GM21737 (cell line): ENCODE data around the gene RC3H2.
A peak's percentile ranks its signal among the peaks of the same experiment; 100 is the strongest.
"Not testable (repeated sequence)": the region's sequence is repeated elsewhere in the genome, so short reads cannot be mapped to it uniquely, and the experiment has no call there.

Experiments used
- ATAC-seq: cut with Tn5 transposase; IDR thresholded peaks from one replicate; pipeline ENCODE4 v1.9.1; 2021; ENCODE audit warnings: mild to moderate bottlenecking, moderate library complexity; ENCODE audit not compliant: unreplicated experiment

RC3H2 gene

GRCh38 chr9:122922713-122923112 is 17.6 kb upstream of the RC3H2 start:
- ATAC-seq, result no peak

DNA sequence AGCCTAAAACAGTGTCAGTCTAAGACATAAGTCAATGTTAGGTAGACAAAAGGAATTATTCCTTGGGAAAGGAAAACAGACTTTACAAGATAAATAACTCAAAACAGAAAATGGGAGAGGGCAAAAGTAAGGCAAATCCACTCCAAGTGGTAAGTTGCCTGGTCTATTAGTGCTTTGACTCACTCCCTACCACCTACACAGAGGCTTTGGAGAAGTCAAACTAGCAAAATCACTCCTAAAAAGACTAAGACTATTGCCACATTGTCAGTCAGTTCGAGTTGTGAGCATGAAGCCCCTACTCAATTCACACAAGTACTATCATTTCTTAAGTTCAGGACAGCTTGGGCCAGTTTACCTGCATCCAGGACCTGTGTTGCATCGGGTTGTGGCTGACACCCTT is 13.2 kb upstream of the RC3H2 start:
- no peak for ATAC-seq

DNA sequence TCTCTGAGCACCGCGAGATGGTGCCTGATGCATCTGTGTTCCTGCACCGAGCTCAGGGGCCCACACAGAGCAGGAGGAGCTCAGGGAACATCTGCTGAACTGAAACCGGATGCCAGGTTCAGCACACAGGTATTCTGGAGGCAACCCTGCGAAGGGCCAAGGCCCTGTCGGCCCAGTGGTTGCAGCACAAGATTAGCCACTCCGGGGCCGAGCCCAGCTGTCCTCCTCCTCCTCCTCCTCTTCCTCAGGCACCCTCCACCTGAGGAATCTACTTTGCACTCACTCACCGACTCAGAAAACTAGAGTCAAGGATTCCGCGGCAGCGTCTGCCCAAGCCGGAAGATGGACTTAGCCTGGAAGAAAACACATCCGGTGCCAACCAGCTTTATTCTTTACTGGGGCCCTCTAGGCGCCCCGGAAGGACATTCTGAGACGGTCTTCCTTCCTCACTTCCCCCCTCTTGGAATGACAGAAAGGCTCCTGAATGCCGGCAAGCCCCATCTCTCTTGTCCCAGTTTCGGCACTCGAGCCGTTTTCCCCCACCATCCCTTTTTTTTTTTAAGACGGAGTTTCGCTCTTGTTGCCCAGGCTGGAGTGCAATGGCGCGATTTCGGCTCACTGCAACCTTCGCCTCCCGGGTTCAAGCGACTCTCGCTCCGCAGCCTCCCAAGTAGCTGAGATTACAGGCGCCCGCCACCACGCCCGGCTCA is 8.0 kb upstream of the RC3H2 start, which contains the start of gene ZBTB6:
ZBTB6 (minus strand) TSS at position 360 of the 710 bp plus-strand sequence. CDS start 1,251 bp downstream, outside the sequence.
- ATAC-seq, result peak; percentile 94

DNA sequence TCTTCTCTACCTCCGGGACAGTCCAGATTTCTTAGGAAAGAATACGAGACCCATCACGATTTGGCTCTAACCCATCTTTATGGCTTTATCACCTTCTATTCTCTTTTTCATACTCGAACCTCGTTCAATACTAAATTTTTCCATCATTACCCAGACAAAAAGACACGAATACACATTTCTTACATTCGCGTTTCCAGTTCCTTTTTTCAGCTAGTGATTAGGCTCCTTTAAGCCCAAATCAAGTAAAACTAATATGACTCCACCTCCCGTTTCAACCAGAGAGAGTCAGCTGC is 7.5 kb upstream of the RC3H2 start:
- no peak for ATAC-seq

DNA sequence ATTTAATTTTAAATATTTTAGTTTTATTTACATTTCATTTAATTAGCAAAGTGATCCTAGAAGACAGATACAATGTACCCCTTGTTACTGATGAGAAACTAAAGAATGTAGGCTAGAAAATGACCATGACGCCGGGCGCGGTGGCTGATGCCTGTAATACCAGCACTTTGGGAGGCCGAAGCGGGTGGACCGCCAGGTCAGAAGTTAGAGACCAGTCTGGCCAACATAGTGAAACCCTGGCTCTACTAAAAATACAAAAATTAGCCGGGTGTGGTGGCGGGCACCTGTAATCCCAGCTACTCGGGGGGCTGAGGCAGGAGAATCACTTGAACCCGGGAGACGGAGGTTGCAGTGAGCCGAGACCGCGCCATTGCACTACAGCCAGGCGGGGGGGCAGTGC is 963 bp upstream of the RC3H2 start:
- not testable (repeated sequence) for ATAC-seq

- peak; percentile 26 for ATAC-seq
These were observed 715 bp downstream of the RC3H2 start for GRCh38 chr9:122904466-122904822.

DNA sequence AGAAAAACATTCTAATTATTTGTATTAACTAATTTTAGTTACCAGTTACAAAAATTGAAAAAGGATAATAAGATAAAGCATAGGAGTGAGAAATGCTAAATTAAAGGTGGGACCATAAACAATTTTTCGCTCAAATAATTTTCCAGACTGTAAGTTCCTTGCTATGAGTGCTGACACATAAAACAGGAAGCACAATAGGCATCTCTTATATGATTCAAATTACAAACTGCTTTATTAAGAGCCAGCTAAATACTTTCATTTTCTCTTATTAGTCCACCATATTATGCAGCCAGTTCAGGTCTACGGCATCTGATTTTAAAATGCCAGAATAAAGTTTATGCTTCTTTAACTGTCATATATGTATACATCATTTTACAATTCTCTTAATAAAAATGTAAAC is 4.4 kb downstream of the RC3H2 start:
- ATAC-seq, result no peak

- no peak for ATAC-seq
These were observed 7.2 kb downstream of the RC3H2 start for GRCh38 chr9:122897969-122898368.

DNA sequence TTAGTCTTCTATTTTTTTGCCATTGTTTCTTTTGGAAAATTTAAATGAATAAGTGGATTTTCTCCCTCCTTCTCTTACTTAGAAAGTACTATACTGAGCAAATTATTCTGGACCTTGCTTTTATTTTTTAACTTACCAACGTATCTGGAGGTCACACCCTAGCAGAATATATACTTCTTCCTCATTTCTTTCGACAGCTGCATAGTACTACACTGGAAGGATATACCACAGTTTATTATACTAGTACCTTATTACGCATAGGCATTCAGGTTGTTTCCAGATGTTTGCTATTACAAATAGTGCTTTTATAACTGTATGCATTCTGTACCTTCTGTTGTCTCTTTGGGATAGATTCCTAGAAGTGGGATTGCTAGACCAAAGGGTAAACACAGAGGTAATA is 16.7 kb downstream of the RC3H2 start:
- no peak for ATAC-seq

- no peak for ATAC-seq
These were observed 22.0 kb downstream of the RC3H2 start for GRCh38 chr9:122883125-122883524.

GRCh38 chr9:122879443-122879842 is 25.7 kb downstream of the RC3H2 start:
- no peak for ATAC-seq

GRCh38 chr9:122875523-122875922 is 29.6 kb downstream of the RC3H2 start:
- ATAC-seq, result no peak

DNA sequence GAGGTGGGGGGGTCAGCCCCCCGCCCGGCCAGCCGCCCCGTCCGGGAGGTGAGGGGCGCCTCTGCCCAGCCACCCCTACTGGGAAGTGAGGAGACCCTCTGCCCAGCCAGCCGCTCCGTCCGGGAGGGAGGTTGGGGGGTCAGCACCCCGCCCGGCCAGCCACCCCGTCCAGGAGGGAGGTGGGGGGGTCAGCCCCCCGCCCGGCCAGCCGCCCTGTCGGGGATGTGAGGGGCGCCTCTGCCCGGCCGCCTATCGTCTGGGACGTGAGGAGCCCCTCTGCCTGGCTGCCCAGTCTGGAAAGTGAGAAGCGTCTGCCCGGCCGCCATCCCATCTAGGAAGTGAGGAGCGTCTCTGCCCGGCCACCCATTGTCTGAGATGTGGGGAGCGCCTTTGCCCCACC is 37.9 kb downstream of the RC3H2 start:
- not testable (repeated sequence) for ATAC-seq

DNA sequence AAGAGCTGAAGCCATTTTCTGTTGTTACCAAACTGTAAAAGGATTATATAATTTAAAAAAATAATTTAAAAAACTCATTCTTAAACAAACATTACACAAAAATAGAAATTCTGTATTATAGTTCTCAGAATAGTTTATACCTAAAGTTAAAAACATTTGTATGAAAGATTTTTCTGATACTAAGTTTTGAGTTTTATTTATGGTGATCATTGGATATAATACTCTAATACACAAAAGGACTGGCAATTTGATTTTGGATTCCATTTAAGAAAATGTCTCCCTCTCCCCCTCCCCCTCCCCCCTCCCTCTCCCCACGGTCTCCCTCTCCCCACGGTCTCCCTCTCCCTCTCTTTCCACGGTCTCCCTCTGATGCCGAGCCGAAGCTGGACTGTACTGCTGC is 39.1 kb downstream of the RC3H2 start:
- no peak for ATAC-seq

- no peak for ATAC-seq
These were observed 39.9 kb downstream of the RC3H2 start for GRCh38 chr9:122865300-122865699.

- no peak for ATAC-seq
These were observed 41.8 kb downstream of the RC3H2 start for GRCh38 chr9:122863407-122863806.

GRCh38 chr9:122860319-122861142 is 44.6 kb downstream of the RC3H2 start:
- no peak for ATAC-seq

DNA sequence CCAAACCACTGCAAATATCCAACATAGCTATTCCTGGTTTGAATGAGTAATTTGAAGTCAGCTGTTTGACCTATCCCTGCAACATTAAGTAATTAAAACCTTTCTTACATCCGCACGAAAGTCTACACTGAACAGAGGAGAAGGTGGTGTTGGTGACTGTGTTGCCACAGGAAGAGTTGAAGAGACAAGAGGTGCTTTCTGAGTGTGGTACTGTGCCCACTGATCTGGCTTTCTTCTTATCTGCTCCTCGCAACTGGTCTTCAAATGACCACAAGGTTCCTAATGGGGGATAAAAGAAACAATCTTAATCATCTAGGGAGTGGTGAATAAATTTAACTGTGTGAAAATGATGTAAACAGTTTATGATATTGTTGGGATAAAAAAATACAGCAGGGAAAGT is 47.3 kb downstream of the RC3H2 start:
- no peak for ATAC-seq

DNA sequence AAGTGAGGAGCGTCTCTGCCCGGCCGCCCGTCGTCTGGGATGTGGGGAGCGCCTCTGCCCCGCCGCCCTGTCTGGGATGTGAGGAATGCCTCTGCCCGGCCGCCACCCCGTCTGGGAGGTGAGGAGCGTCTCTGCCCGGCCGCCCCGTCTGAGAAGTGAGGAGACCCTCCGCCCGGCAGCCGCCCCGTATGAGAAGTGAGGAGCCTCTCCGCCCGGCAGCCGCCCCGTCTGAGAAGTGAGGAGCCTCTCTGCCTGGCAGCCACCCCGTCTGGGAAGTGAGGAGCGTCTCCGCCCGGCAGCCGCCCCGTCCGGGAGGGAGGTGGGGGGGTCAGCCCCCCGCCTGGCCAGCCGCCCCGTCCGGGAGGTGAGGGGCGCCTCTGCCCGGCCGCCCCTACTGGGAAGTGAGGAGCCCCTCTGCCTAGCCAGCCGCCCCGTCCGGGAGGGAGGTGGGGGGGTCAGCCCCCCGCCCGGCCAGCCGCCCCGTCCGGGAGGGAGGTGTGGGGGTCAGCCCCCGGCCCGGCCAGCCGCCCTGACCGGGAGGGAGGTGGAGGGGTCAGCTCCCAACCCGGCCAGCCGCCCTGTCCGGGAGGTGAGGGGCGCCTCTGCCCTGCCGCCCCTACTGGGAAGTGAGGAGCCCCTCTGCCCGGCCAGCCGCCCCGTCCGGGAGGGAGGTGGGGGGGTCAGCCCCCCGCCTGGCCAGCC is 52.9 kb downstream of the RC3H2 start:
- not testable (repeated sequence) for ATAC-seq

DNA sequence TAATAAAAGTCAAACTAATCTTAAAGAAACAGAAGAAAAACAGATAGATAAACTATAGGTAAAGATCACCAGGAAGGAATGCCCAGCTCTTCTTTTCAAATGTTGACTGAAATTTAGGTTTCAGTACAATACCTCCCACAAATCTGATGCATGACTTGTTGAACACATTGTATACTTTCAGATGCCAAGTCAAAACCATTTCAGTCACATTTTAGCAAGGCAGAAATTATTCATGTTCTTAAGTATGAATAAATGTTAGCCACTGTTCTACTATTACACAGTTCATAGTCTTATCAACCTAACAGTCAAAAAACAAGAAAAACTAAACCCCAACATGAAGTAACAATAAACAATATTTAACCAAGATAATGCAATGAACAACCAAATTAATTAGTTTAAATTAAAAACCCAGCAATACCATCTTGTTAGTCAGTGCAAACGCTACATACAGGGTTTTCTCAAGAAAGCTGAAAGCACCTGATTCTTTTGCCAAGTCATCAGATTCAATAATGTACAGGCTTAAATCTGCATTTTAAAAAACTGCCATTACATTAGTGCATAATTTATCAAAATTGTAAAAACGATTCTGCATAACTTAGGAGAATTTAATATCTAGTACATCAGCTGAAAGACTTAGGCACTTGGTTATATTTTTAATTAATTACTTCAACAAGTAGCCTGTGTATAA is 56.8 kb downstream of the RC3H2 start:
- ATAC-seq, result no peak

GRCh38 chr9:122846371-122846940 is 58.7 kb downstream of the RC3H2 start:
- no peak for ATAC-seq
